HG03432 (cell line): ENCODE data around the gene BACH2.
"Not testable (repeated sequence)": the region's sequence is repeated elsewhere in the genome, so short reads cannot be mapped to it uniquely, and the experiment has no call there.

Experiments
- ATAC-seq: cut with Tn5 transposase; IDR thresholded peaks from one replicate; pipeline ENCODE4 v1.9.1; 2021; ENCODE audit warnings: mild to moderate bottlenecking, moderate library complexity; ENCODE audit not compliant: unreplicated experiment

The BACH2 gene

GRCh38 chr6:89927791-89928550 lies 368.7 kb downstream of the BACH2 start:
- no peak for ATAC-seq

GRCh38 chr6:89927264-89927663 lies 369.4 kb downstream of the BACH2 start:
- no peak for ATAC-seq

GRCh38 chr6:89925826-89926225 lies 370.8 kb downstream of the BACH2 start:
- ATAC-seq, result no peak

GRCh38 chr6:89924231-89924630 lies 372.4 kb downstream of the BACH2 start:
- no peak for ATAC-seq

GRCh38 chr6:89921691-89922090 lies 375.0 kb downstream of the BACH2 start:
- no peak for ATAC-seq

- no peak for ATAC-seq
These were observed 375.4 kb downstream of the BACH2 start for GRCh38 chr6:89921197-89921596.

GRCh38 chr6:89917801-89918366 lies 378.8 kb downstream of the BACH2 start:
- ATAC-seq, result no peak

- ATAC-seq, result no peak
These were observed 379.4 kb downstream of the BACH2 start for GRCh38 chr6:89917216-89917615.

- ATAC-seq, result no peak
These were observed 380.3 kb downstream of the BACH2 start for GRCh38 chr6:89916136-89916920.

GRCh38 chr6:89910902-89911240 lies 385.8 kb downstream of the BACH2 start:
- no peak for ATAC-seq

- not testable (repeated sequence) for ATAC-seq
These were observed 386.4 kb downstream of the BACH2 start for GRCh38 chr6:89910001-89910901.

GRCh38 chr6:89895276-89895874 lies 401.3 kb downstream of the BACH2 start:
- no peak for ATAC-seq

- ATAC-seq, result no peak
These were observed 402.5 kb downstream of the BACH2 start, which contains the start of gene GJA10 for GRCh38 chr6:89894169-89894568. TSS of gene GJA10 (plus strand) at chr6:89894469. CDS start at chr6:89894469, 0 bp downstream.

GRCh38 chr6:89892577-89892976 lies 404.1 kb downstream of the BACH2 start:
- not testable (repeated sequence) for ATAC-seq

- ATAC-seq, result not testable (repeated sequence)
These were observed 405.7 kb downstream of the BACH2 start for GRCh38 chr6:89890845-89891528.

GRCh38 chr6:89888871-89889270 lies 407.8 kb downstream of the BACH2 start:
- ATAC-seq, result no peak

- ATAC-seq, result no peak
These were observed 408.5 kb downstream of the BACH2 start for GRCh38 chr6:89888138-89888514.

- ATAC-seq, result no peak
These were observed 409.0 kb downstream of the BACH2 start for GRCh38 chr6:89887452-89888137.

- no peak for ATAC-seq
These were observed 410.1 kb downstream of the BACH2 start for GRCh38 chr6:89886378-89887120.
